ENCODE measurements around the gene CPLX4.
"Not testable (repeated sequence)": the region's sequence is repeated elsewhere in the genome, so short reads cannot be mapped to it uniquely, and the experiment has no call there.

Gene CPLX4

DNA sequence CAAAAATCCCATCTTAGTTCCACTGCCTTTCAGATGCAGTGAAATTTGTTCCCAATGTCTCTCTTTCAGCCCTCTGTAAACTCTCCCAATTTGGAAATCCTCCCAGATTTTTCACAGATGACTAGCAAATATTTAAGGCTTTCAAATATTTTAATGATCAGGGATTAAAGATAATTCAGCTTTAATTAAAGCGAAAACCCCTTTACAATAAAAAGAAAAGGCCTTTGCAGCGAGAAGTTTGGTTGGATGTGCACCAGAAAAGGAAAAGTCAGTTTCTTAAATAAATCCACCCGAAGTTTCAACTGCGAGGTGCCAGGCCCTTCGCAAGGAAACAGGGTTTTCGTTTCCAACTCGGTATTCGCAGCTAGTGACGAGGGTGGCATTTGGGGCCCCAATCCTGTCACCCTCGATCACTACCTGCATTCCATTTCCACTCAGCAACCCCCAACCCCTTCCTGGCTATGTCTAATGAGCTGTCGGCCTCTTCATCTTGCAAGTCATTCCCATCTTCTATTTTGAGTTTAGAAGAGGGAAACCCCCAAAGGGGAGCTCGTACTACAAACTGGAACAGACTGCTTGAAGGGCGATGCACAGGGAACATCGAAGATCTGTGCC lies 46.7 kb downstream of the CPLX4 start:
- DNase-seq (ENCODE audit: low read depth, low spot score): no peak

DNA sequence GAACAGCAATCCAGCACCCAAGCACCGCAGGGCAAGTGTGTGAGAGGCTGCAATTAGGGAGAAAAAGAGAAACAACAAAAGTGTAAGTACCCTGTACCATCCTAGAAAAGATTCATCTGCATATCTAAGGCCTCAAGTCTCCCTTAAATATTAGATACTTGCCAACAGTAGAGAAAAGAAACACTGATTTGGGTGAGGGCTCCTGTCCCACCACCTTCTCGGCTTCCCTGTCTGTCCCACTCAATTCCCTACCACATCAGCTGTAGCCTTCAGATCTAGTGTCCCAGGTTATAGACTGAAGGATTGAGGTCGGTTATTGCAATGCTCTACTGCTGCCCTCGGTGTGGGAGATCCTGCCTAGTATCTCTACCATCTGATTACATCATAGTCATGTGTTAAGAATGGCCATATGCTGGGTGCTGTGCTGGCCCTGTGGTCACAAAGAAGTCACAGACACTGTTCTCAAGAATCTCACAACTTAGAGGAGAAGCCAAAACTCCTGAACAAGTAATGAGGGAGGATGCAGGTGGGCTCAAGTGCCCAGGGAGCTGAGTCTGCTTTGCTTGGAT lies 47.7 kb downstream of the CPLX4 start:
- DNase-seq (ENCODE audit: low read depth, low spot score): no peak

- DNase-seq (ENCODE audit: low read depth, low spot score): no peak
Observed at GRCh38 chr18:59269563-59270119, 48.8 kb downstream of the CPLX4 start.

DNA sequence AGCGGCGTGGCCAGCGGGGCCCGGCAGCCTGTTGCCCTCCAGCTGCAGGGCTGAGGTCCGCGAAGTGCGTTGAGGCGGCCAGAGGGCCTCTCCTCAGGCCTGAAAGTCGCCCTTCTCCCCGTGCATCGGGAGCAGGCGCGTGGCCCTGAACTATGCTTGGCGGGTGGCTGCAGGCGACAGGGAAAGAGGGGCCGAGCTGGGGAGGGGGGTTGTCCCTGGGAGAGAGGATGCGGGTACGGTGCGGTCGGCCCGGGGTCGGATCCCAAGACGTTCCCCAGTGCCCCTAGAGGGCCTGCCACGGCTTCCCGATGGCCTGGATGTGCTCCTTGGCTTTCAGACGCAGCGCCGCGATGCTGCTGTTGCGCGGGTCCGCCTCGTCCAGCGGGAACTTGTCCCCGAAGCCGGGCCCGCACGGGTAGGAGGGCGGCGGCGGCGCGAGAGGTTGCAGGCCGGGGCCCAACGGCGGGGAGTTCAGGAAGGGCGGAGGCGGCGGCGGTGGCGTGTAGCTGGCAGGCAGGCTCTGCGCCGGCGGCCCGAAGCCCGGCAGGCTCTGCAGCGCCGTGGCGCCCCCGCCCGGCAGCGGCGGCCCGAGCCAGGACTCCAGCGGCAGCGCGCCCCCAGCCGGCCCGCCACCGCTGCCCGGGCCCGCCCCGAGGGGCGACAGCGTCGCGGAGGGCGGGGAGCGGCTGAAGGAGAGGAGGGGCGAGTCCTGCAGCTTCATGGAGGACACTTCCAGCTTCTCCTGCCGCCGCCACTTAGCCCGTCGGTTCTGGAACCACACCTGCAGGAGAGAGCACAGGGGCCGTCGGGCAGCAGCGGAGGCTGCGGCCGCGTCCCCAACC lies 49.5 kb downstream of the CPLX4 start:
- DNase-seq (ENCODE audit: low read depth, low spot score): no peak

DNA sequence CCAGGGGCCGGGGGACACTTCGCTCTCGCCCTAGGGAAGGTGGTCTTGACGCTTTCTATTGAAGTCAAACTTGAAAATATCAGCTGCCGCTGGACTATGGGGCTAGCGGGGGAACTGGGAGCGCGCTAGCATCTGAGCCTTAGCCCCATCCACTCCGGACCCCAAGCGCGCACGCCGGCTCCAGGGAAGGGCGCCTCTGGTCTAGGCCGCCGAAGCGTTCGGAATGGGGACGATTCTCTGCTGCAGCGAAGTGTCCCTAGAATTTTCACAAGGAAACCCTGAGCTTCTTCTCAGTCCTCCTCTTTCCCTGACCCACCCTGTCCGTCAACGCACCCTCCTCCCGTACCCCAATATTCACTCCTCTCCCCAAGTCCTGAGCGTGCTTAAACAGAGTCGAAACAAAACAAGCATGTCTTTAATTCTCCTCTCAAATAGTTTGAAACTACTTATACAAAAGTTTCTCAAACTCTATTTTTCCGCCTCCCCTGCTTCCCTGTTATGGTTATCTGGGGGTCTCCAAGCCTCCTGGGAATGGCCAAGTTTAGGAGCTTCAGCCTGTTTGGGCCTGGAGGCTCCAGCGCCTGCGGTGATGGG lies 50.2 kb downstream of the CPLX4 start:
- DNase-seq (ENCODE audit: low read depth, low spot score): no peak

DNA sequence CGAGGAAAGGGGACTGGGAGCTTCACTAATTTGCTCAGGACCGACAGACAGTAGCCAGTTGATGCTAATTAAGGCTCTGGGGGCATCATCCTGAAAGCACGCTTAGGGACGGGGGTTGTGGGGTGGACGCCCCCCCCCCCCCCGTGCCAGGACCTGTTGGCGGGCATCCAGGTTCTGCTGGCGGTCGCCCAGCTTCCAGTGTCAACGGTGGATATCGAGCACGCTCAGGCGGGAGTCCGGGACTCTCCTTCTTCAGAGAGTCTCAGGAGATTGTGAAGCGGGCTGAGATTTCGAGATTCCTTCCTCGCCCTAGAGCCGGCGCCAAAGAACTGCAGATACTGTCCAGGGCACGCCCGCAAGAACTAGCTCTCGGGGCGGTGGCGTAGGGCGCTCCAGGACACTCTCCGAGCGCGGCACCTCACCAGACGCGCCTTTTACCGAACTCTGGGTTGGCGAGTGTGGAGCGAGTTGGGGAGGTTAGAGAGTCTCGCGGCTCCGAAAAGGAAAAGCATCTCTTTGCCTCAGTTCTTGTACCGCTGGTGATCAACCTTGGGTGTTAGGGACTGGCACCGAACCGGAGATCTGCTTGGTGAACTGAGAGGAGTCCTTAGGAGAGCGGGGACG lies 50.8 kb downstream of the CPLX4 start:
- no peak for DNase-seq (ENCODE audit: low read depth, low spot score)

- DNase-seq (ENCODE audit: low read depth, low spot score): no peak
Observed at GRCh38 chr18:59266886-59267502, 51.5 kb downstream of the CPLX4 start.

DNA sequence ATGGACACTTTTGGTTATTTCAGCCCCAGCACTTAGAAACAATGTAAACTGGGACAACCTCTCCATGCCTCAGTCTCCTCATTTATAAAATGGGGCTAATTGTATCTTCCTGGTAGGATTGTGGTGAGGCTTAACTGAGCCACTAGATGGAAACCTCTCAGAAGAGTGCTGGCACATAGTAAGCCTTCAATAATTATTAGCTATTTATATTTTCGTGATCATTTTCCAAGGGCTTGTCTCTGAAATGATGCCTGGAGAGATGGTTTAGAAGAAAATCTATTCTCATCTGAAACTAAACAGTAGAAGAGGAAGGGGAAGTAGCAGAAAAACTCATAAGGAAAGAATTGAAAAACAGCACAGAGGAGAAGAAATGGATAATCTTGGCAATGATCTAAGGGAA lies 52.0 kb downstream of the CPLX4 start:
- DNase-seq (ENCODE audit: low read depth, low spot score): no peak

- DNase-seq (ENCODE audit: low read depth, low spot score): no peak
Observed at GRCh38 chr18:59265974-59266369, 52.5 kb downstream of the CPLX4 start.

DNA sequence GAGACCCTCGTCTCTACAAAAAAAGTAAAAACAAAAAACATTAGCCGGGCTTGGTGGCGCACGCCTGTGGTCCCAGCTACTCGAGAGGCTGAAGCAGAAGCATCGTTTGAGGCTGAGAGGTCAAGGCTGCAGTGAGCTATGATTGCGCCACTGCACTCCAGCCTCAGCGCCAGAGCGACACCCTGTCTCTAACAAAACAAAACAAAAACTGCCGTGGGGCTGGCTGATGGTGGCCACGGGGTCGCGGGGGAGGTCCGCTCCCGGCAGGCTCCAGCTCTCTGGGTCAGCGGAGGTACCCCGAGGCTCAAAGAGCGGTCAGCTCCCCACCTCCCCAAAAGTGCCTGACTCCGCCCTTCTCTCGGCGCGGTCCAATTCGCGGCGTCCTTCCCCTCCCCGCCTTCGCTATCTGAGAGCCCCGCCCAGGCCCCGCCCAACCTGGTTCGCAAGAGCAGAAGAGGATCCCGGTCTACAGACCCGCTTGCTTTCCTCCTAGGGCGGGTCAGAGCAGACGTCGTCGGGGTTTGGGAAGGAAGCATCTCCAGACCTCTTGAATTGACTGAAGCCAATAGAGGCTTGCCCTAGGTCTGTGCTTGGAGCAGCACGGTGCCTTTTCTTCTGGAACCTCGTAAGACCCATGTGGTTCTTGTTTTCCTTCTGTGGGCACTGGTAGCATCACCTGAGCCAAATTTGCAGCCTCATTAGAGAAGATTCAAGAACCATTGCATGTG lies 53.0 kb downstream of the CPLX4 start:
- DNase-seq (ENCODE audit: low read depth, low spot score): no peak

DNA sequence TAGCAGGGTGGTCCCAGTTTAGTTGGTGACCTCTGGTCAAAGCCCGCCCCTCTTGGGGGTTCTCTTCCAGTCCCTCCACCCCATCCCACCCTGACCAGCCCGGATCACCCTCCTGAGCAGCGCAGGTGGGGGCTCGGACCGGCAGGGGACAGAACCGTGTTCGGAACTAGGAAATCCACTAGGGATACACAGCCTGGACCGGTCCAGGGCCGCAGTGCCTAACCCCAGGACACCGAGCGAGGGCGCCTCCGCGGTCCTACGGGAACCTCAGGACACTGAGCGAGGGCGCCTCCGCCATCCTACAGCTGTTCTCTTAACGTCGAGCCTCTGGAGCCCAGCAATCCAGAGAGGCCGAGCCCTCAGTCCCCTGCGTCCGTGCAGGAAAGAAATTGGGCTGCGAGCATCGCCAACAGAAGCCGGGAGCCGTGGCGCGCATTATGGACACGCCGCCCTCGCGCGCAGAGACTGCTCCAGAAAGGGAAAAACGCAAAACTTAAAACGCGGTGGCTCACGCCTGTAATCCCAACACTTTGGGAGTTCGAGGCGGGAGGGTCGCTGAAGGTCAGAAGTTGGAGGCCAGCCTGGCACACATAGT lies 53.7 kb downstream of the CPLX4 start:
- no peak for DNase-seq (ENCODE audit: low read depth, low spot score)

DNA sequence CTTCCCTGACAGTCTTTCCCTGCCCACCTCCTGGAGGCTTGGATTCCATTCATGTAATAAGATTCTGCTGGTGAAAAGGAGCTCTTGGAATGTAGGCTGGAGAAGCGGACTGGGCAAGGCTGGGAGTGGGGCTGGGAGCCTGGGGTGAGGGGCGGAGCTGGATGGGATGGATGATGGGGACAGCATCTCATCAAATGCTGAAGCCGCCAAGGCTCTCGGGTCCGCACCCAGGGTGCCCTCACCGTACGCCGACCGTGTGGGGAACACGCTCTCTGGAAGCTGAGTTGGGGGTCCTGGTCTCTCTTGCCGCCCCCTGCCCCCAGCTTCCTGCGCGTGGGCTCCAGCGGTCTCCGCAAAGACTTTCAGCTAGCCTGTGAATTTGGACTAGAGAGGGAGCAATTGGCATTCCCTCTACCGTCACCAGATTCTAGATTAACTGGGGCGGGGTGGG lies 54.3 kb downstream of the CPLX4 start:
- DNase-seq (ENCODE audit: low read depth, low spot score): no peak

GRCh38 chr18:59263661-59264060 lies 54.8 kb downstream of the CPLX4 start:
- DNase-seq (ENCODE audit: low read depth, low spot score): no peak

DNA sequence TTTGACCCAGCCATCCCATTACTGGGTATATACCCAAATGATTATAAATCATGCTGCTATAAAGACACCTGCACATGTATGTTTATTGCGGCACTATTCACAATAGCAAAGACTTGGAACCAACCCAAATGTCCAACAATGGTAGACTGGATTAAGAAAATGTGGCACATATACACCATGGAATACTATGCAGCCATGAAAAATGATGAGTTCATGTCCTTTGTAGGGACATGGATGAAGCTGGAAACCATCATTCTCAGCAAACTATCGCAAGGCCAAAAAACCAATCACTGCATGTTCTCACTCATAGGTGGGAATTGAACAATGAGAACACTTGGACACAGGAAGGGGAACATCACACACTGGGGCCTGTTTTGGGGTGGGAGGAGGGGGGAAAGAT lies 56.2 kb downstream of the CPLX4 start:
- DNase-seq (ENCODE audit: low read depth, low spot score): not testable (repeated sequence)

DNA sequence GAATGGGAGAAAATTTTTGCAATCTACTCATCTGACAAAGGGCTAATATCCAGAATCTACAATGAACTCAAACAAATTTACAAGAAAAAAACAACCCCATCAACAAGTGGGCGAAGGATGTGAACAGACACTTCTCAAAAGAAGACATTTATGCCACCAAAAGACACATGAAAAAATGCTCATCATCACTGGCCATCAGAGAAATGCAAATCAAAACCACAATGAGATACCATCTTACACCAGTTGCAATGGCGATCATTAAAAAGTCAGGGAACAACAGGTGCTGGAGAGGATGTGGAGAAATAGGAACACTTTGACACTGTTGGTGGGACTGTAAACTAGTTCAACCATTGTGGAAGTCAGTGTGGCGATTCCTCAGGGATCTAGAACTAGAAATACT lies 56.6 kb downstream of the CPLX4 start:
- not testable (repeated sequence) for DNase-seq (ENCODE audit: low read depth, low spot score)

GRCh38 chr18:59255491-59255890 lies 63.0 kb downstream of the CPLX4 start:
- not testable (repeated sequence) for DNase-seq (ENCODE audit: low read depth, low spot score)

- no peak for DNase-seq (ENCODE audit: low read depth, low spot score)
Observed at GRCh38 chr18:59249199-59249774, 69.2 kb downstream of the CPLX4 start.

DNA sequence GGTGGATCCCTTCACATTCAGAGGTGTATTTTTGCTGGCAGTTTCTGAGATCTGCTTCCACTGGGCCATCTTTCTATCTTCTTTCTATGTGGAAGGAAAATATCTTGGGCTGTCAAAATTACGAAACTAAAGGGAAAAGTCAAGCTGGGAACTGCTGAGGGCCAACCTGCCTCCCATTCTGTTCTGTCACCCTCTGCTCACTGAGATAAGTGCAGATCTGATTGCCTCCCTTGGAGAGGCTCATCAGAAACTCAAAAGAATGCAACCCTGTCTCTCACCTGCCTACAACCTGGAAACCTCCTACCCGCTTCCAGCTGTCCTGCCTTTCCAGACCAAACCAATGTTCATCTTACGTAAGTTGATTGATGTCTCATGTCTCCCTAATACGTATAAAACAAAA lies 71.7 kb downstream of the CPLX4 start:
- DNase-seq (ENCODE audit: low read depth, low spot score): no peak
